IPS-NIHi7 (cell line): Measurements from ENCODE around the gene S1PR3.

Experiments
- DNase-seq: peaks from one replicate; pipeline ENCODE4 v3.0.0; 2012; ENCODE audit warnings: mixed read lengths; ENCODE audit errors: extremely low spot score

The S1PR3 gene

GRCh38 chr9:89038382-89039103, 47.3 kb downstream of the S1PR3 start:
- no peak for DNase-seq

DNA sequence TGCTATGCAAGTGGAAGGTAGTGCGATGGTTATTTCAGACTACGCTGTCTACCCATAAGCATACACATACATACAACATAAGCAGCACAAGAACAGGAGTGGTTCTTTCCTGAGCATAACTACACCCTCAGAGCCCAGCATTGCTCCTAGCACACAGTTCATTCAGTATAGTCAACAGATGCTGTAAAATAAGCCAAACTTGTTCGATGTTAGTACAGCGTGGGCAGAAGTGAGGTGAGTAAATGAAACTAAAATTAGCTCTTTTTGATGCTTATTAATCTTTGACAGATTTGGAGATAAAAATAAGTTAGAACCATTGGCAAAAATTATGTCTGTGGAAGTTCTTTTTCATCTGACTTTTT, 47.8 kb downstream of the S1PR3 start:
- DNase-seq = no peak

GRCh38 chr9:89039664-89040063, 48.4 kb downstream of the S1PR3 start:
- no peak for DNase-seq

DNA sequence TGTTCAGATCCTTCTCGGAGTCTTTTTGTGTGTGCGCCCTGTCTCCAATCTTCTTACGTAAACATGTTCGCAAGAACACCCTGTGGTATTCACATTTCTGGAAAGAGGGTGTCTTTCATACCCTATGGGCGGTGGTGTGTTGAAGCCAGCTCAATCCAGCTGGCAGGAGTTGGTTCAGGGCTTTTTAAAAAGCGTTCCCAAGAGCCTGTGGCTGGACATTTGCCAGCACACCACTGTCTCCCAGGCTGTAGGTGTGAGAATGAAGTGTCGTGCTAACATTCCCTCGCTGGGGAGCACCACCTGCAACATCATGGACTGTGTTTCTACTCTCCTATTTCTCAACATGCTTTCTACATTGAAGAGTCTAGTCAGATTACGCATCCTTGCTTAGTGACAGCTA, 51.7 kb downstream of the S1PR3 start:
- no peak for DNase-seq

- DNase-seq = no peak
Observed at GRCh38 chr9:89044104-89044503, 52.8 kb downstream of the S1PR3 start.

DNA sequence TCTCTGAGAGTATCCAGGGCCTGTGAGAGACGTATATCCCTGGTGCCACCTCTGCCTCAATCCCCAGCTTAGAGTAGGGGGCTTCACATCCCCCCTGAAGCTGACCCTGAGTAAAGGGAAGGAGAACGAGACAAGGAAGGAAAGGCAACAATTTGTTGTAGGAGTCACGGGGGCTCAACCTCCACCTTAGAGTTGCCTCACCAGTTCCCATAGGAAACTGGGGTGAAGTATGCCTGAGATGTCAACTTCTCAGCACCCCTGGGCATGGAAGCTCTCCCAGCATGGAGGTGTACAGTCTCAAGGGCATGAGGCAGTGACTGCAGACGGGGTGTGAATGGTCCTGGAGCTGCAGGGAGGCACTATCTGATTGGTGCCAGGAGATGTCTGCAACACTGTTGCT, 53.6 kb downstream of the S1PR3 start:
- no peak for DNase-seq

DNA sequence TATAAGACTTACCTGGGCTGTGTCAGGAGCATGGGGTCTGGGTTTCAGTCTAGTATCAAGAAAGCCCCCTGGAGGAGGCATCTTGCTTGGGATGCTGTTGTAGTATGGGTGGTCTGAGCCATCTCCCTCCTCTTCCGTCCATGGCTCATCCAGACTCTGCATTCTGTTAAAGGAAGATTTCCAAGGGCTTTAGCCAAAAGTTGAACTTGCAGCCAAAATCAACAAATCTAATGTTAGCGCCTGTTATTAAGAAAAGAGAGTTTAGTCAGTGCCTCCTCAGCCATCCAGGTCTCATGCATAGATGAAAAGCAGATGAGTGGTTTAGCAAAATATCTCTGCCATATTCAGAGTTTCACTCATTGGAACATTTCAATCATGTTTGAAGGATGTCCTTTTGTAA, 55.6 kb downstream of the S1PR3 start:
- DNase-seq = no peak

DNA sequence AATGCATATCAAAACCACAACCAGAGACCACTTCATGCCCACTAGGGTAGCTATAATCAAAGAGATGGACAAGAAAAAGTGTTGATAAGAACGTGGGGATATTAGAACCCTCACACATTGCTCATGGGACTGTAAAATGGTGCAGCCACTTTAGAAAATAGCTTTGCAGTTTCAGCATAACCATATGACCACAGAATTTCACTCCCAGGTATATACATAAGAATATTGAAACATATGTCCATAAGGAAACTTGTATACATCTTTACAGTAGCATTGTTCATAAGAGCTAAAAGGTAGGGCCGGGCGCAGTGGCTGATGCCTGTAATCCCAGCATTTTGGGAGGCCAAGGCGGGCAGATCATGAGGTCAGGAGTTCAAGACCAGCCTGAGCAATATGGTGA, 56.4 kb downstream of the S1PR3 start:
- DNase-seq = no peak

DNA sequence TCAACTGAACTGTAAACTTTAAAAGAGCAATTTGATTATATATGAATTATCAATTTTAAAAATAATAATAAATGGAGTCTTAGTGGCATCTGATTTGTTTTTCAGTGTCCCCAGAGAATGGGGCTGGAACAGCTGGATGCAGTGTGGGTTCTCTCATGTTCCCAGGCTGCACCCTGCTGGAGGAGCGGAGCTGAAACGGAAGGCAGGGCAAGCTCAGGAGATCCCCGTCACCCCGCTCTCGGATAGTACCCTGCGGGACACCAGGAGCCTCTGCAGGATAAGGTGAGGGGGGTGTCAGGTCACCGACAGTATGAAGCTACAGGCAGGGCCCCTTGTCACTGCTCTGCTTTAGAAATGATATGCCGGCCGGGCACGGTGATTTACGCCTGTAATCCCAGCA, 57.3 kb downstream of the S1PR3 start:
- DNase-seq = peak; percentile 49

- DNase-seq = no peak
Observed at GRCh38 chr9:89049646-89050045, 58.4 kb downstream of the S1PR3 start.

DNA sequence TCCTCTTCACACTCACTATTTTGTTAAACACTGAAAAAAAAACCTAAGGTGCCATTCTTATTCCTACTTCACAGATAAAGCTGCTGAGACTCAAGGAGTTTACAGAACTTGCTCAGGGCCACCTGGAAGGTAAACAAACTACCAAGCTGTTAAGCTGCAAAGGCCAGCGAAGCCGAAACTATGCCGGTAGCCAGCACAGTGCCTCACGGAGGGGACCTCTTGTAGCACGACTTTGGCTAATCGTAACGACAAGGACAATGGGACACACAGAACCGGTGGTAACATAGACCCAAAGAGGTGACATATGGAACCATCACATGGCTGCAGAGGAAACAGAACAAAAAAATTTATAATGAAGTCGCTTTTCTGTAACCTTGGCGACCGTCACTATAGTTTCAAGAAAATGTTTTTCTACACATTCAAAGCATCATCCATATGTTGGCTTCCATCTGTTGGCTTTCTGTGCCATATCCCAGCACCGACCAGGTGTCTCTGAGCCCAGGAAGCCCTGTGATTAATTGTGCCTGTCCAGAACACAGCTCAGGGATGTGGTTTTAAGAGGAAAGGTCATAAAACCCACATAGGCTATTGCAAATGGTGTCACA, 60.3 kb downstream of the S1PR3 start:
- no peak for DNase-seq

GRCh38 chr9:89052470-89053097, 61.3 kb downstream of the S1PR3 start:
- DNase-seq = no peak

GRCh38 chr9:89053301-89053700, 62.0 kb downstream of the S1PR3 start:
- DNase-seq = no peak
